HepG2 (cell line): ENCODE results near the gene BNIP1. TPM values are rescaled to one million over a fixed set of nuclear protein-coding genes. Genes with fewer than 3 reads are reported as not detected.

Experiments used
- CCDC6 ChIP-seq: sonication (generic); formaldehyde crosslinking; IDR thresholded peaks from 2 replicates; pipeline ENCODE4 v1.8.1; 2022; ENCODE audit warnings: mild to moderate bottlenecking, missing genetic modification reagents, moderate library complexity
- HOXA9 ChIP-seq: sonication (generic); formaldehyde crosslinking; IDR thresholded peaks from 2 replicates; pipeline ENCODE4 v1.8.1; 2022; ENCODE audit warnings: missing genetic modification reagents, mild to moderate bottlenecking, moderate library complexity, borderline replicate concordance
- MED13 ChIP-seq: sonication (generic); formaldehyde crosslinking; IDR thresholded peaks from 2 replicates; pipeline ENCODE4 v1.5.0; 2020; ENCODE audit warnings: missing genetic modification reagents
- PAWR ChIP-seq: sonication (generic); formaldehyde crosslinking; IDR thresholded peaks from 2 replicates; pipeline ENCODE4 v1.4.0; 2020; ENCODE audit warnings: missing genetic modification reagents, mild to moderate bottlenecking, borderline replicate concordance
- PRDM10 ChIP-seq: sonication (generic); formaldehyde crosslinking; IDR thresholded peaks from 2 replicates; pipeline ENCODE4 v1.4.0; 2020; ENCODE audit warnings: low read depth, missing genetic modification reagents
- REL ChIP-seq: sonication (generic); formaldehyde crosslinking; conservative IDR thresholded peaks from 2 replicates; pipeline ENCODE4 v1.8.0; 2022; ENCODE audit warnings: mild to moderate bottlenecking, missing genetic modification reagents, moderate library complexity
- SIX4 ChIP-seq: sonication (generic); formaldehyde crosslinking; IDR thresholded peaks from 2 replicates; pipeline ENCODE4 v1.4.0; 2020; ENCODE audit warnings: missing genetic modification reagents
- TSC22D2 ChIP-seq: sonication (generic); formaldehyde crosslinking; IDR thresholded peaks from 2 replicates; pipeline ENCODE4 v1.5.1; 2020; ENCODE audit warnings: missing genetic modification reagents, mild to moderate bottlenecking, borderline replicate concordance
- ZNF101 ChIP-seq: sonication (generic); formaldehyde crosslinking; IDR thresholded peaks from 2 replicates; pipeline ENCODE4 v1.4.0; 2020; ENCODE audit warnings: mild to moderate bottlenecking, low read depth, missing genetic modification reagents, borderline replicate concordance
- ZNF430 ChIP-seq: sonication (generic); formaldehyde crosslinking; IDR thresholded peaks from 2 replicates; pipeline ENCODE4 v1.9.0; 2021; ENCODE audit warnings: mild to moderate bottlenecking, missing genetic modification reagents
- ZNF564 ChIP-seq: sonication (generic); formaldehyde crosslinking; IDR thresholded peaks from 2 replicates; pipeline ENCODE4 v1.8.1; 2023; ENCODE audit warnings: mild to moderate bottlenecking, missing genetic modification reagents
- ZNF687 ChIP-seq: sonication (generic); formaldehyde crosslinking; IDR thresholded peaks from 2 replicates; pipeline ENCODE4 v1.5.1; 2020; ENCODE audit warnings: mild to moderate bottlenecking, missing genetic modification reagents, moderate library complexity
- ZNF772 ChIP-seq: sonication (generic); formaldehyde crosslinking; IDR thresholded peaks from 2 replicates; pipeline ENCODE4 v1.5.0; 2020; ENCODE audit warnings: mild to moderate bottlenecking, missing genetic modification reagents
- ZNF850 ChIP-seq: sonication (generic); formaldehyde crosslinking; conservative IDR thresholded peaks from 2 replicates; pipeline ENCODE4 v1.9.0; 2021; ENCODE audit warnings: mild to moderate bottlenecking, missing genetic modification reagents
- polyA plus RNA-seq, 8 experiments: library from polyadenylated mRNA; depleted of rRNA in 3 of 8; stranded (reverse) in 7 of 8; unstranded in 1 of 8; fragments of >200 nt; fragmentation: Illumina TruSeq in 4 of 8; extraction: Trizol in 4 of 8; gene quantifications; 2 replicates each; pipeline versions ENCODE4 v1.2.1 to v1.2.3, GENCODE V29; 2011 to 2016; ENCODE audit warnings: low read depth in 4 of 8, missing spikeins in 1 of 8, mixed read lengths in 1 of 8; ENCODE audit not compliant: insufficient read depth in 1 of 8
- total RNA-seq, 5 experiments: library from RNA; depleted of rRNA; stranded (reverse); fragments of >200 nt; fragmentation: Illumina TruSeq; extraction: Trizol; gene quantifications; 2 replicates each; pipeline ENCODE4 v1.2.3, GENCODE V29; 2016; ENCODE audit warnings: low read depth in 1 of 5
- TF ChIP-seq, protein P1 (sequence below): sonication (generic); formaldehyde crosslinking; IDR thresholded peaks from 2 replicates; pipeline ENCODE4 v1.5.0; 2020; ENCODE audit warnings: mild to moderate bottlenecking, missing genetic modification reagents
- TF ChIP-seq, protein P2 (sequence below): IDR thresholded peaks from 2 replicates; pipeline ENCODE4 v1.6.1; 2016; ENCODE audit warnings: missing compliant biosample characterization, missing genetic modification reagents, borderline replicate concordance

BNIP1 gene
- total and polyA plus RNA-seq, 2 of the 13 experiments (the other 11 are each of a cell fraction or from before 2014, with no cell fraction given) = 13.2 to 16.9 TPM

- TF ChIP-seq ZNF687 (CRISPR knock-in tag) (peak; percentile 83), ZNF772 (CRISPR knock-in tag) (peak; percentile 78; the same call in 1 of the 2 replicates), ZNF564 (CRISPR knock-in tag) (no peak; the same call in 1 of the 2 replicates), ZNF101 (CRISPR knock-in tag) (no peak), ZNF430 (CRISPR knock-in tag) (peak; percentile 77; the same call in 1 of the 2 replicates), MED13 (CRISPR knock-in tag) (no peak), TSC22D2 (CRISPR knock-in tag) (peak; percentile 42; the same call in 1 of the 2 replicates), PAWR (CRISPR knock-in tag) (no peak), PRDM10 (peak; percentile 96), CCDC6 (CRISPR knock-in tag) (peak; percentile 90), HOXA9 (CRISPR knock-in tag) (no peak), SIX4 (CRISPR knock-in tag) (no peak), ZNF850 (no peak), REL (CRISPR knock-in tag) (no peak)
- TF ChIP-seq, protein P1, sequence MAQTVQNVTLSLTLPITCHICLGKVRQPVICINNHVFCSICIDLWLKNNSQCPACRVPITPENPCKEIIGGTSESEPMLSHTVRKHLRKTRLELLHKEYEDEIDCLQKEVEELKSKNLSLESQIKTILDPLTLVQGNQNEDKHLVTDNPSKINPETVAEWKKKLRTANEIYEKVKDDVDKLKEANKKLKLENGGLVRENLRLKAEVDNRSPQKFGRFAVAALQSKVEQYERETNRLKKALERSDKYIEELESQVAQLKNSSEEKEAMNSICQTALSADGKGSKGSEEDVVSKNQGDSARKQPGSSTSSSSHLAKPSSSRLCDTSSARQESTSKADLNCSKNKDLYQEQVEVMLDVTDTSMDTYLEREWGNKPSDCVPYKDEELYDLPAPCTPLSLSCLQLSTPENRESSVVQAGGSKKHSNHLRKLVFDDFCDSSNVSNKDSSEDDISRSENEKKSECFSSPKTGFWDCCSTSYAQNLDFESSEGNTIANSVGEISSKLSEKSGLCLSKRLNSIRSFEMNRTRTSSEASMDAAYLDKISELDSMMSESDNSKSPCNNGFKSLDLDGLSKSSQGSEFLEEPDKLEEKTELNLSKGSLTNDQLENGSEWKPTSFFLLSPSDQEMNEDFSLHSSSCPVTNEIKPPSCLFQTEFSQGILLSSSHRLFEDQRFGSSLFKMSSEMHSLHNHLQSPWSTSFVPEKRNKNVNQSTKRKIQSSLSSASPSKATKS (CRISPR knock-in tag) = 0 out of 2 replicates have a peak, but pooled peaks have one; percentile 12
- TF ChIP-seq, protein P2, sequence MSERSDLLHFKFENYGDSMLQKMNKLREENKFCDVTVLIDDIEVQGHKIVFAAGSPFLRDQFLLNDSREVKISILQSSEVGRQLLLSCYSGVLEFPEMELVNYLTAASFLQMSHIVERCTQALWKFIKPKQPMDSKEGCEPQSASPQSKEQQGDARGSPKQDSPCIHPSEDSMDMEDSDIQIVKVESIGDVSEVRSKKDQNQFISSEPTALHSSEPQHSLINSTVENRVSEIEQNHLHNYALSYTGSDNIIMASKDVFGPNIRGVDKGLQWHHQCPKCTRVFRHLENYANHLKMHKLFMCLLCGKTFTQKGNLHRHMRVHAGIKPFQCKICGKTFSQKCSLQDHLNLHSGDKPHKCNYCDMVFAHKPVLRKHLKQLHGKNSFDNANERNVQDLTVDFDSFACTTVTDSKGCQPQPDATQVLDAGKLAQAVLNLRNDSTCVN (CRISPR knock-in tag) = no peak
Observed at GRCh38 chr5:173144200-173145176, at the start of gene BNIP1 (continued).
